SK-N-SH treated with all-trans-retinoic acid at 6 μM for 48 hours (cell line): ENCODE data around the gene PRPF8.

Experiments used
- ARNTL ChIP-seq: fragments of 450-650 bp; formaldehyde crosslinking; IDR thresholded peaks from 2 replicates; pipeline ENCODE4 v1.5.0; 2020; ENCODE audit warnings: low read depth, mild to moderate bottlenecking, moderate library complexity, borderline replicate concordance
- CREB5 ChIP-seq: fragments of 250-450 bp; sonication (Bioruptor Pico); IDR thresholded peaks from 2 replicates; pipeline ENCODE4 v1.5.1; 2020; ENCODE audit warnings: low read depth, mild to moderate bottlenecking, moderate library complexity
- ZC3H10 ChIP-seq: fragments of 250-450 bp; sonication (Bioruptor Pico); IDR thresholded peaks from 2 replicates; pipeline ENCODE4 v1.5.1; 2021; ENCODE audit warnings: mild to moderate bottlenecking, moderate library complexity
- ZFP3 ChIP-seq: fragments of 250-450 bp; sonication (Bioruptor Pico); IDR thresholded peaks from 2 replicates; pipeline ENCODE4 v1.5.0; 2020; ENCODE audit warnings: mild to moderate bottlenecking, moderate library complexity
- ZFP30 ChIP-seq: fragments of 450-650 bp; formaldehyde crosslinking; IDR thresholded peaks from 2 replicates; pipeline ENCODE4 v1.5.0; 2022; ENCODE audit warnings: mild to moderate bottlenecking, moderate library complexity
- TF ChIP-seq, protein P1 (sequence below): fragments of 250-450 bp; sonication (Bioruptor Pico); IDR thresholded peaks from 2 replicates; pipeline ENCODE4 v1.8.0; 2020; ENCODE audit warnings: mild to moderate bottlenecking, moderate library complexity, borderline replicate concordance

DNA sequence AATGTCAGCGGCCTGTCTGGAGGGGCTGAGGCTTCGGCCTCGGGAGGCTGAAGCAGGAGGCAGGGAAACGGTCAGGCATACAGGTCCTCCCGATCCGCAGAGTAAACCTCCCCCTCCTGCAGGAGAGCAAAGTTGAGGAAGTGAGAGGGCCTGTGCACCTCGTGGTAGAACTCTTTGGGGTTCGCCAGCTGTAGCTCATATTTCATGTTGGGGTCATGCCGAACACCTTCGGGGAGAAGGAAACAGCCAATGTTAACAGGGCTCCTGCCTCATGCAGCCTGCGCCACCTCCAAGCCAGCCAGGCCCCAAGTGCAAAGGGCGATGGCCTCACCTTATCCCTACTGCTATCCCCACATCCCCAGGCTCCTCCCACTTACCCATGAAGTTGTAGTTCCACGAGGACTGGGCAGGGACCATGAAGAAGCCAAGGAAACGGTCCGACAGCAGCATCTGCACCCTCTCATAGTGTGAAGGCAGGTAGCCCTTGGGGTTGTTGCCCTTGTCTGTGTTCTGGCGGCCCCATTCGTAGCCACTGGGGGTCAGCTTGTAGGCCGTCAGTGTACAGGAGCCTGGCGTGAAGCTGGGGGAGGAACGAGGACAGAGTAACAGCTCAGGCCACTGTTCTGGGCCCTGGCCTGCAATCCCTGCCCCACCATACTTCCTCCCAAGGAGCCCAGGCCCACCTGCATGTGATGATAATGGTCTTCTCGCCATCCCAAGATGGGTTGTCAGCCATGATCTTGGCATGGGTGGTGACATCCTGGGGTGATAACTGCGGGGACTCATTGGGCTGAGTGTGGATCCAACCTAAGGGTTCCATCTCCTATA, 33.7 kb downstream of the PRPF8 start:
- TF ChIP-seq ZFP3 (CRISPR knock-in tag), result no peak
- TF ChIP-seq, protein P1, sequence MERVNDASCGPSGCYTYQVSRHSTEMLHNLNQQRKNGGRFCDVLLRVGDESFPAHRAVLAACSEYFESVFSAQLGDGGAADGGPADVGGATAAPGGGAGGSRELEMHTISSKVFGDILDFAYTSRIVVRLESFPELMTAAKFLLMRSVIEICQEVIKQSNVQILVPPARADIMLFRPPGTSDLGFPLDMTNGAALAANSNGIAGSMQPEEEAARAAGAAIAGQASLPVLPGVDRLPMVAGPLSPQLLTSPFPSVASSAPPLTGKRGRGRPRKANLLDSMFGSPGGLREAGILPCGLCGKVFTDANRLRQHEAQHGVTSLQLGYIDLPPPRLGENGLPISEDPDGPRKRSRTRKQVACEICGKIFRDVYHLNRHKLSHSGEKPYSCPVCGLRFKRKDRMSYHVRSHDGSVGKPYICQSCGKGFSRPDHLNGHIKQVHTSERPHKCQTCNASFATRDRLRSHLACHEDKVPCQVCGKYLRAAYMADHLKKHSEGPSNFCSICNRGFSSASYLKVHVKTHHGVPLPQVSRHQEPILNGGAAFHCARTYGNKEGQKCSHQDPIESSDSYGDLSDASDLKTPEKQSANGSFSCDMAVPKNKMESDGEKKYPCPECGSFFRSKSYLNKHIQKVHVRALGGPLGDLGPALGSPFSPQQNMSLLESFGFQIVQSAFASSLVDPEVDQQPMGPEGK (CRISPR knock-in tag), result no peak
- TF ChIP-seq ZC3H10 (CRISPR knock-in tag), result no peak
- no peak for TF ChIP-seq ARNTL (CRISPR knock-in tag)
- no peak for TF ChIP-seq CREB5 (CRISPR knock-in tag)
- TF ChIP-seq ZFP30 (CRISPR knock-in tag), result no peak
